CD4-positive, alpha-beta T cell (primary cell): ENCODE results near the gene BRD7. TPM values are rescaled to one million over a fixed set of nuclear protein-coding genes. Genes with fewer than 3 reads are reported as not detected.

ENCODE experiments used
- ATAC-seq: fragments of 200-7000 bp; cut with Tn5 transposase; one replicate; pipeline ENCODE4 v1.10.0; 2022; ENCODE audit warnings: mild to moderate bottlenecking; ENCODE audit not compliant: poor library complexity
- CTCF ChIA-PET: fragments of 350-600 bp; sonication (Branson Sonifier 250); formaldehyde crosslinking; loops from one replicate; lab custom pipeline; 2021; ENCODE audit warnings: antibody characterized with exemption, inconsistent platforms; lab: Charles Lee
- POLR2A ChIA-PET: fragments of 350-600 bp; sonication (Branson Sonifier 250); formaldehyde crosslinking; loops from one replicate; lab custom pipeline; 2021; ENCODE audit warnings: antibody characterized with exemption, inconsistent platforms; lab: Charles Lee
- DNase-seq, 14 experiments: peaks; one replicate each; pipeline ENCODE4 v3.0.0-alpha.2; 2013 to 2020; ENCODE audit warnings: mixed read lengths in 2 of 14
- H3K27ac ChIP-seq, 2 donors: one replicate each; pipeline versions ENCODE4 v1.5.1 to v1.7.0; 2013; ENCODE audit warnings: low read length in 2 of 2, low read depth in 1 of 2, mild to moderate bottlenecking in 1 of 2
- H3K27me3 ChIP-seq, 2 experiments: 1 replicate in 1 of 2; 2 replicates in 1 of 2; pipeline versions ENCODE4 v1.6.1 to v1.7.0; 2013; ENCODE audit warnings: low read length in 2 of 2, control low read depth in 1 of 2, mild to moderate bottlenecking in 1 of 2, moderate library complexity in 1 of 2; ENCODE audit not compliant: insufficient read depth in 2 of 2, control insufficient read depth in 1 of 2
- H3K36me3 ChIP-seq: one replicate; pipeline ENCODE4 v1.6.1; 2013; ENCODE audit warnings: low read length, control low read depth; ENCODE audit not compliant: insufficient read depth
- H3K4me1 ChIP-seq: one replicate; pipeline ENCODE4 v1.6.1; 2013; ENCODE audit warnings: low read length, control low read depth; ENCODE audit not compliant: insufficient read depth
- H3K4me3 ChIP-seq: one replicate; pipeline ENCODE4 v1.5.1; 2013; ENCODE audit warnings: mild to moderate bottlenecking, low read length, moderate library complexity
- H3K9me3 ChIP-seq, 2 experiments: 1 replicate in 1 of 2; 2 replicates in 1 of 2; pipeline versions ENCODE4 v1.6.1 to v1.7.0; 2013; ENCODE audit warnings: low read length in 2 of 2, mild to moderate bottlenecking in 2 of 2, control low read depth in 1 of 2, moderate library complexity in 1 of 2; ENCODE audit not compliant: control insufficient read depth in 1 of 2, insufficient read depth in 1 of 2
- H3K27ac Mint-ChIP-seq: one replicate; pipeline ENCODE4 v1.8.0; 2020; ENCODE audit warnings: mixed read lengths
- H3K27me3 Mint-ChIP-seq: one replicate; pipeline ENCODE4 v1.8.0; 2021; ENCODE audit warnings: mixed read lengths
- H3K36me3 Mint-ChIP-seq: one replicate; pipeline ENCODE4 v1.8.0; 2021; ENCODE audit warnings: low read depth, mixed read lengths
- H3K4me1 Mint-ChIP-seq: one replicate; pipeline ENCODE4 v1.8.0; 2021; ENCODE audit warnings: low read depth, mixed read lengths
- H3K4me3 Mint-ChIP-seq: one replicate; pipeline ENCODE4 v1.8.0; 2020; ENCODE audit warnings: mild to moderate bottlenecking, mixed read lengths
- H3K9me3 Mint-ChIP-seq: one replicate; pipeline ENCODE4 v1.8.0; 2020; ENCODE audit warnings: mixed read lengths
- CTCF ChIP-seq: fragments of 200-600 bp; IDR thresholded peaks from one replicate; pipeline ENCODE4 v1.8.0; 2022; ENCODE audit warnings: antibody characterized with exemption, mild to moderate bottlenecking
- intact Hi-C, 2 experiments: fragments of 100-400 bp; cut with DNase I in 1 of 2; cut with micrococcal nuclease in 1 of 2; formaldehyde crosslinking; loops; one replicate each; pipeline versions ENCODE4 v1.15.1 to v1.9.0; 2023 to 2025; cut with DNase I, micrococcal nuclease
- total RNA-seq, 174 experiments: library from RNA in 2 of 174; stranded (reverse) in 2 of 174; gene quantifications; one replicate each; pipeline ENCODE4 v1.2.3 and lab custom pipeline; 2021 to 2026

Gene BRD7
- total RNA-seq, 2 experiments from 2014 or later, result 95.4 to 103 TPM

GRCh38 chr16:50303041-50303604 lies 65.7 kb downstream of the BRD7 start:
- Histone ChIP-seq H3K9me3 (no peaks in the 10 kb centered on the region), H3K27ac (peak overlapping the region in 1 of 2 donors; percentile 21), H3K4me3 (no peak overlapping the region), H3K4me1 (no peaks in the 10 kb centered on the region), H3K36me3 (peaks cover 94% of the 10 kb centered on the region), H3K27me3 (no peaks in the 10 kb centered on the region)
- peaks cover 76% of the 10 kb centered on the region for H3K36me3 Mint-ChIP-seq
- ATAC-seq, result no peak
- H3K4me1 Mint-ChIP-seq, result no peaks in the 10 kb centered on the region
- peak in 2 of 14 experiments; percentile 1 to 7 for DNase-seq
- TF ChIP-seq CTCF, result no peak
- no peaks in the 10 kb centered on the region for H3K9me3 Mint-ChIP-seq
- ChIA-PET CTCF (no interaction called here), POLR2A (no interaction called here)
- no peaks in the 10 kb centered on the region for H3K27me3 Mint-ChIP-seq
- intact Hi-C loops, result no loop called here
- H3K4me3 Mint-ChIP-seq, result no peak overlapping the region
- H3K27ac Mint-ChIP-seq, result peak overlapping the region; percentile 65

GRCh38 chr16:50302472-50303005 lies 66.2 kb downstream of the BRD7 start:
- Mint-ChIP-seq H3K4me3 (no peak overlapping the region), H3K4me1 (no peaks in the 10 kb centered on the region), H3K9me3 (no peaks in the 10 kb centered on the region), H3K36me3 (peaks cover 75% of the 10 kb centered on the region), H3K27me3 (no peaks in the 10 kb centered on the region), H3K27ac (peak overlapping the region; percentile 65)
- Histone ChIP-seq H3K4me1 (no peaks in the 10 kb centered on the region), H3K27ac (peak overlapping the region in 1 of 2 donors; percentile 21), H3K4me3 (no peak overlapping the region), H3K9me3 (no peaks in the 10 kb centered on the region), H3K27me3 (no peaks in the 10 kb centered on the region), H3K36me3 (peaks cover 96% of the 10 kb centered on the region)
- intact Hi-C loops, result no loop called here
- DNase-seq (peak in 1 of 14 experiments; percentile 8), ATAC-seq (no peak)
- ChIA-PET POLR2A (no interaction called here), CTCF (no interaction called here)
- no peak for TF ChIP-seq CTCF

GRCh38 chr16:50301626-50302471 lies 66.9 kb downstream of the BRD7 start:
- ChIA-PET CTCF (no interaction called here), POLR2A (no interaction called here)
- Histone ChIP-seq H3K4me1 (no peaks in the 10 kb centered on the region), H3K36me3 (peaks cover 96% of the 10 kb centered on the region), H3K27me3 (no peaks in the 10 kb centered on the region), H3K9me3 (no peaks in the 10 kb centered on the region), H3K27ac (no peak overlapping the region), H3K4me3 (no peak overlapping the region)
- no peaks in the 10 kb centered on the region for H3K9me3 Mint-ChIP-seq
- intact Hi-C loops, result no loop called here
- peak in 1 of 14 experiments; percentile 30 for DNase-seq
- H3K4me1 Mint-ChIP-seq, result no peaks in the 10 kb centered on the region
- H3K4me3 Mint-ChIP-seq, result no peak overlapping the region
- no peak for TF ChIP-seq CTCF
- H3K27ac Mint-ChIP-seq, result peak overlapping the region; percentile 42
- no peak for ATAC-seq
- no peaks in the 10 kb centered on the region for H3K27me3 Mint-ChIP-seq
- H3K36me3 Mint-ChIP-seq, result peaks cover 75% of the 10 kb centered on the region
